SIG-M5 treated with dmso at 0.1 percent for 504 hours (cell line): ENCODE measurements around the gene PLA2G4F.

Experiments used
- DNase-seq: peaks from one replicate; lab custom pipeline; 2025; ENCODE audit not compliant: unreplicated experiment; lab: John Stamatoyannopoulos, UW

PLA2G4F gene

DNA sequence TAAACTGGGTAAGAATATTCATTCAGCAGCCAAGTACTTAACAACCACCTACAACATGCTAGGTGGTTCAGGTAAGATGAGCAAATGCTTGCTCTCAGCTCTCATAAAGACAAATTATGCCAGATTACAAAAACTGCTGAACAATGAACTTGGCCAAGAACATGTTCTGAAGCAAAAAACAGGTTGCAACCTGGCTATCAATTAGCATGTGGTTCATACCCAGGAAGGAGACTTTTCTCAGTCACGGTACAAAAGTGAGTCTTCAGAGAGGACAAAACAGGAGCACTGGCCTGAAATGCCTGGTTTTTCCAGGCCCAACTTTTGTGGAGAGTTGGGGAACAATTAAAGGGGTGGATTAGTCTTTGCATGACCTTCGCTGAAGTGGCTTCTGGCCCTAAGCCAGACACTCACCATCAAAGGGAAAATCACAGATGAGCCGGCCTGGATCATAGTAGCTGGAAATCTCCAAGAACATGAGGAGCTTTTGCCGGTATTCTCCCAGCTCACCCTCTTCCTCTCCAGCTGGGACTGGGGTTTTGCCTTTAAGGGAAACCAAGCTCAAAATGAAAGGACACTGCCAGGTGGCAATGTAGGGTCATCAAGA, 7.6 kb upstream of the PLA2G4F start:
- DNase-seq = no peak

GRCh38 chr15:42163291-42163690, 6.9 kb upstream of the PLA2G4F start:
- DNase-seq = no peak

GRCh38 chr15:42160136-42160535, 3.7 kb upstream of the PLA2G4F start:
- no peak for DNase-seq

DNA sequence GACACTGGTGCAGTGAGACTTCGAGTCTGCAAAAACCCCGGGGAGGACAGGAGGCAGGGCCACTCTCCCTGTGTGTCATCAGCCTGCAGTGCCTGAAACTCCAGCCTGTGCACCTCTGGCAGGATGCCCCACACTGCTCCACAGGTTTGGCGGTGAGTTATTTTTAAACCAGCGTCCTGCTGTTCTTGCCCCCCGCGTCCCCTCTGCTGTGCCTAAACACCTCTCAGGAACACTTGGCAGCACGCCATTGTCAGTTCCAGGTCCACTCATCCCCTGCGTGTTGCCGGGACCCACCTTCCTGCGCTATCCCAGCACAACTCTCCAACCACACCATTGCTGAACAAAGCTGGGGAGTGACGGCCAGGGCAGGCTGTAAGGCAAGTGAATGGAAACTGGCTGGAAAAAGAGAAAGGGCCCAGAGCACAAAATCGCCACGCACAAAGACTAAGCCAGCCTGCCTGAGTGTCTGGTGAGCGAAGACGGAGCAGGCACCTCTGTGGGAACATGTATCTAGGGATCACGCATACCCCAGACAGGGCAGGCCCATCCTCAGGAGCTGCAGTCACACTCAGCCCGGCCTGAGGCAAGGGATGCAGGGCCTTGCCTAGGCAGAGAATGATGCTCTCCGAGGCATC, 3.1 kb upstream of the PLA2G4F start:
- no peak for DNase-seq

DNA sequence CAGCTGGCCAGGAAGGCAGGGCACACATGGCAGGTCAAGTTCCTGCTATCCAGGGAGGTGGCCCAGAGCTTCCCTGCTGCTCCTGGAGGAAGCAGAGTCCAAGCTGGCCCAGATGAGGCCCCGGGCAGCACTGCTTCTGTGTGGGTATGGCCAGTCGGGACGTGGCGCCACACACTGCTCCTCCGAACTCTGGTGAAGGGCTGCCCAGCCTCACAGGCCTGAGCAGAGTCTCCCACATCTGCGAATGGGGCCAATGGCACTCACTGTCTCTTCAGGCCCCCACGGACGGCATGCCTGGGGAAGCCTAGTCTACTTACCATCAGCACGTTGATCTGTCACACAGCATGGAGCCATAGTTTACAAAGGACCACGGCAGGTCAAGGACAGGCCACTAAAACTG, 2.5 kb upstream of the PLA2G4F start:
- DNase-seq = no peak

- DNase-seq = no peak
These were observed 1.7 kb upstream of the PLA2G4F start for GRCh38 chr15:42157981-42158765.

DNA sequence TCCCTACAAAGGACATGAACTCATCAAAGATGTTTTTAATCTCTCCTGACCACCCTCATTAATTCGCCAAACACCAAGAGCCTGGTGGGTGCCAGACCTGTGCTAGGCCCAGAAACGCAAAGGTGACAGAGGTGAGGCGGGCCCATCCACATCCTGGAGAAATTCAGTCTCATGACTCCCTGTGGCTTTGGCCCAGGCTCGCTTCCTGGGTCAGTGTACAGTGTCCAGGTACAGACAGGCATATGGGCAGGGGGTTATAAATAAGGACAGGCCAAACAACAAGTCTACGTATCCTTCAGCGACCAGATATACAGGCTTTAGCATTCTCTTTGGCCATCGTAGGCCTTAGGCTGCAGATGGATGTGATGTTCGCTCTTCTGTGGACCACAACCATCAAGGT, 945 bp upstream of the PLA2G4F start:
- DNase-seq = no peak

DNA sequence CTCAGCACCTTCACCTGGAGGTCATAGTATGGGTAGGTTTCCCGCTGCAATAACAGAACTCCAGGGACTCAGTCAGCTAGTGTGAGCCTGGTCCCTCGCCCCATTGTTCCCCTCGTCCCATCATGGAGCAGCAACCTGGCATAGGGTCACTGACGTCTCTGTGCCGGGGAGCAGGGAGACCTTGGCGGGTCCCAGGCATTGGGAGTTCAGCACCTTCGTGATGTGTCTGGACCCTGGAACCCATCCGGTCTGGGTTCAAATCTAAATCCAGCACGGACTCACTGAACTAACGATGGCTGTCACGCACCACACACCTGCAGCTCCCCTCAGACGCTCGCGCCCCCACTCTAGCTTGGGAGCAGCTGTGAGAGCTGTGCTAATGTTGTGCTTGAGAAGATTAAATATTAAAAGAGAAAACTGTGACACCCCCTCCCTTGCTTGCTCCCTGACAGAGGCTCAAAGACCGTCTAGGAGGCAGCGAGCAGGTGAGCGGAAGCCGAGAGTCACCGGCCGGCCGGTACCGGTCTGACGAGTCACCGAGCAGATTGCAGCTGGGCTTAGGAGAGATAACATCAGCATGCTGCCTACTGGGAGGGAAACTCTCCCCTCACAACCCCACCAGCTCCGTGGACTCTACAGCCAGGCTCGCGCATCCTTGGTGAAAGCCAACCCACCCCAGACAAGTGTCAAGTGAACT, 742 bp downstream of the PLA2G4F start:
- no peak for DNase-seq

DNA sequence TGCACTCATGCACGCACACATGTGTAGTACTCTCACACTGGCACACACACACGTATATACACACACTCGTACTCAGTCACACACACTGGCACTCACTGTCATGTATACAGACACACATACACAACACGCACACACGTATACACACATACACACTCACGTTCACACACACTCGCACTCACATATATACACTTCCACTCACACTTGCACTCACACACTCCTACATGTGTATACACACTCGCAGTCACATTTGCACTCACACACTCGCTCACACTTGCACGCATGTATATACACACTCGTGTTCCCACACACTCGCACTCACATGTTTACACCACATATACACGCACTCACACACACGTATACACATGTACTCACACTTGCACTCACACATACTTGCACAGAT, 1.5 kb downstream of the PLA2G4F start:
- DNase-seq = no peak

DNA sequence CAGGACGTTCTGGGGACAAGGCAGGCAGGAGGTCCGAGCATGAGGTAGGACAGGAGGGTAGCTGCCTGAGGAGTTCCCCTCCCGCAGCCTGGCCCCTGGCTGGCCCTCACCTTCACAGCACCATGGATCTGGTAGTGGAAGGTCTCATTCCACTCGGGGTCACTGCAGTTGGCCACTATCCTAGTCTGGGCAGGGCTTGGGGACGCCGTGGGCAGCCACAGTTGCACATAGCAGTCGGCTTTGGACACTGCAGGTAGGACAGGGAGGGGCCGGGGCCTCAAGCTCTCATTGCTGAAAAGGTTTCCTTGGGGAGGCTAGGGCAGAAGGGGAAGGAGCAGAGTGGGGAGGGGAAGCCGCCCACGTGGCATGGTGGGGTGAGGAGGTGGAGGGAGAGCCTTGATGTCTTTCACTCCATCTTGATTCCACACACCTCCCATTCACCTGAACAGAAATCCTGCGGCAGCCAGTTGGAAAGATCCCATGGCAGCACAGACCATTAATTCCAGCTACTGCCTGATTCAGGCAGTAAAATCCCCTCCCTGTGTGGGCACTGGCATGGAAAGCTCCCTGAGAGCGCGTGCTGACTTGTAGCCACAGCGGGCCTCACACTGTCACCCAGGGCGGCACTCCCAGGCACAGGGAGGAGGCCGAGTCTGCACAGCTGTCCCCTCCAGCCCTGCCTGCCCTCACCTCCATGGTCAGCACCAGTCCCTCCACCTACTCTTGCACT, 2.1 kb downstream of the PLA2G4F start:
- no peak for DNase-seq

GRCh38 chr15:42153874-42154211, 2.6 kb downstream of the PLA2G4F start:
- DNase-seq = no peak

GRCh38 chr15:42152921-42153698, 3.3 kb downstream of the PLA2G4F start:
- no peak for DNase-seq

GRCh38 chr15:42152196-42152920, 4.1 kb downstream of the PLA2G4F start:
- DNase-seq = no peak

- DNase-seq = no peak
These were observed 4.7 kb downstream of the PLA2G4F start for GRCh38 chr15:42151736-42152135.

- DNase-seq = no peak
These were observed 5.3 kb downstream of the PLA2G4F start for GRCh38 chr15:42151141-42151561.

GRCh38 chr15:42150219-42150970, 6.0 kb downstream of the PLA2G4F start:
- DNase-seq = no peak

GRCh38 chr15:42149493-42150218, 6.8 kb downstream of the PLA2G4F start:
- no peak for DNase-seq

- DNase-seq = no peak
These were observed 7.5 kb downstream of the PLA2G4F start for GRCh38 chr15:42148808-42149492.
